Upper lobe of left lung (tissue), 6 donors: ENCODE results near the gene TICAM1. TPM values are rescaled to one million over a fixed set of nuclear protein-coding genes. Genes with fewer than 3 reads are reported as not detected.

Source experiments
- ATAC-seq, 2 donors: fragments of 200-7000 bp; cut with Tn5 transposase; one replicate each; pipeline ENCODE4 v1.9.1; 2022; ENCODE audit warnings: mild to moderate bottlenecking in 2 of 2, moderate library complexity in 2 of 2; ENCODE audit not compliant: low FRiP score in 2 of 2
- DNase-seq, 2 donors: peaks; one replicate each; pipeline ENCODE4 v3.0.0-alpha.2; 2019 to 2020
- H3K27ac ChIP-seq, 4 donors: fragments of 200-600 bp; sonication (generic); one replicate each; pipeline ENCODE4 v1.5.1; 2016 to 2019
- H3K27me3 ChIP-seq, 4 donors: fragments of 200-600 bp; sonication (generic); one replicate each; pipeline ENCODE4 v1.5.1; 2017 to 2019
- H3K36me3 ChIP-seq, 4 donors: fragments of 200-600 bp; sonication (generic); one replicate each; pipeline ENCODE4 v1.5.1; 2016 to 2019
- H3K4me1 ChIP-seq, 4 donors: fragments of 200-600 bp; sonication (generic); one replicate each; pipeline ENCODE4 v1.5.1; 2018 to 2019
- H3K4me3 ChIP-seq, 4 donors: fragments of 200-600 bp; sonication (generic); one replicate each; pipeline ENCODE4 v1.5.1; 2017 to 2019; ENCODE audit warnings: mild to moderate bottlenecking in 2 of 4, moderate library complexity in 1 of 4
- H3K9me3 ChIP-seq, 4 donors: fragments of 200-600 bp; sonication (generic); one replicate each; pipeline ENCODE4 v1.5.1; 2018 to 2019
- CTCF ChIP-seq, 6 experiments: fragments of 450-650 bp in 4 of 6; fragments of 200-600 bp in 2 of 6; sonication (generic) in 2 of 6; IDR thresholded peaks; one replicate each; pipeline ENCODE4 v1.5.1; 2016 to 2019; ENCODE audit warnings: antibody characterized with exemption in 6 of 6
- EP300 ChIP-seq, 4 donors: sonication (generic); formaldehyde crosslinking; IDR thresholded peaks; one replicate each; pipeline ENCODE4 v1.5.1; 2017; ENCODE audit warnings: antibody characterized with exemption in 4 of 4, control low read depth in 2 of 4
- POLR2A ChIP-seq, 4 donors: fragments of 450-650 bp; IDR thresholded peaks; one replicate each; pipeline ENCODE4 v1.5.1; 2016 to 2017; ENCODE audit warnings: antibody characterized with exemption in 4 of 4, mild to moderate bottlenecking in 2 of 4
- POLR2AphosphoS5 ChIP-seq, 2 donors: sonication (generic); formaldehyde crosslinking; IDR thresholded peaks; one replicate each; pipeline ENCODE4 v1.5.1; 2017; ENCODE audit warnings: antibody characterized with exemption in 2 of 2
- WGBS, 2 donors: methylation state at CpG; one replicate each; pipeline ENCODE4 v1.1.5; 2017 to 2018; 5-methylcytosine and 5-hydroxymethylcytosine counted together
- small RNA-seq, 4 donors: library from RNA; depleted of rRNA; stranded (forward); fragments of <200 nt; gene quantifications; one replicate each; pipeline ENCODE3, GENCODE V24; 2016
- total RNA-seq, 6 donors: library from RNA; depleted of rRNA in 4 of 6; stranded (reverse); fragments of >200 nt in 4 of 6; gene quantifications; one replicate each; pipeline versions ENCODE4 v1.1.0 to v1.2.1, GENCODE V29; 2016 to 2021
- donor health status: DM: no; HTN: no; CAD: no; lungs with moderate emphysema.
- donor health status: DM: no; HTN: yes; CAD: no; lungs with severe emphysema.

The TICAM1 gene
- total RNA-seq, 6 donors from 2014 or later = 9.0 to 23.3 (median 17.1) TPM

GRCh38 chr19:4774136-4774535, 57.4 kb downstream of the TICAM1 start:
- no peak for TF ChIP-seq POLR2A (IDR thresholded peaks at IDR 0.05)
- no peak for TF ChIP-seq POLR2AphosphoS5 (IDR thresholded peaks at IDR 0.05)
- TF ChIP-seq EP300 (IDR thresholded peaks at IDR 0.05) = no peak
- WGBS, 2 donors = 66 to 71% methylated on average over 3 of the region's 3 CpGs
- H3K4me1 ChIP-seq = no peaks in the 10 kb centered on the region

GRCh38 chr19:4773047-4773640, 58.4 kb downstream of the TICAM1 start:
- 72 to 78% methylated on average over 7 to 9 of the region's 9 CpGs for WGBS, 2 donors

More at GRCh38 chr19:4774136-4774535, 57.4 kb downstream of the TICAM1 start:
- Histone ChIP-seq H3K36me3 (no peaks in the 10 kb centered on the region), H3K9me3 (peaks cover 0 to 3% (median 0%) of the 10 kb centered on the region in 4 donors), H3K27ac (no peak overlapping the region), H3K27me3 (no peaks in the 10 kb centered on the region), H3K4me3 (no peak overlapping the region)
- DNase-seq (no peak), ATAC-seq (no peak)

GRCh38 chr19:4772566-4772965, 58.9 kb downstream of the TICAM1 start:
- H3K9me3 ChIP-seq = peaks cover 0 to 3% (median 0%) of the 10 kb centered on the region in 4 donors
- TF ChIP-seq POLR2A (IDR thresholded peaks at IDR 0.05) = no peak
- no peak for TF ChIP-seq CTCF (IDR thresholded peaks at IDR 0.05)
- no peak for TF ChIP-seq POLR2AphosphoS5 (IDR thresholded peaks at IDR 0.05)
- TF ChIP-seq EP300 (IDR thresholded peaks at IDR 0.05) = no peak
- ATAC-seq = no peak
- no peaks in the 10 kb centered on the region for H3K36me3 ChIP-seq
- 28 to 49% methylated on average over 2 of the region's 2 CpGs for WGBS, 2 donors
- H3K4me1 ChIP-seq = peaks cover 0 to 4% (median 0%) of the 10 kb centered on the region in 4 donors
- no peak for DNase-seq
- H3K27me3 ChIP-seq = no peaks in the 10 kb centered on the region
- H3K4me3 ChIP-seq = no peak overlapping the region
- H3K27ac ChIP-seq = no peak overlapping the region

More at GRCh38 chr19:4773047-4773640, 58.4 kb downstream of the TICAM1 start:
- H3K36me3 ChIP-seq = no peaks in the 10 kb centered on the region
- no peak for DNase-seq
- peaks cover 0 to 4% (median 0%) of the 10 kb centered on the region in 4 donors for H3K4me1 ChIP-seq
- ATAC-seq = peak in 1 of 2 donors; percentile 25
- no peak for TF ChIP-seq EP300 (IDR thresholded peaks at IDR 0.05)
- TF ChIP-seq POLR2AphosphoS5 (IDR thresholded peaks at IDR 0.05) = no peak
- no peak for TF ChIP-seq POLR2A (IDR thresholded peaks at IDR 0.05)
- TF ChIP-seq CTCF (IDR thresholded peaks at IDR 0.05) = no peak
- H3K4me3 ChIP-seq = no peak overlapping the region
- H3K9me3 ChIP-seq = peaks cover 0 to 3% (median 0%) of the 10 kb centered on the region in 4 donors
- H3K27me3 ChIP-seq = no peaks in the 10 kb centered on the region
- H3K27ac ChIP-seq = no peak overlapping the region

GRCh38 chr19:4768934-4769777, 62.4 kb downstream of the TICAM1 start:
- H3K4me3 ChIP-seq = no peak overlapping the region
- peaks cover 0 to 4% (median 0%) of the 10 kb centered on the region in 4 donors for H3K4me1 ChIP-seq
- no peaks in the 10 kb centered on the region for H3K36me3 ChIP-seq
- H3K27ac ChIP-seq = no peak overlapping the region
- 10 to 15% methylated on average over 30 to 37 of the region's 37 CpGs for WGBS, 2 donors
- peak in 1 of 2 donors; percentile 59 for TF ChIP-seq POLR2AphosphoS5 (IDR thresholded peaks at IDR 0.05)
- no peak for TF ChIP-seq POLR2A (IDR thresholded peaks at IDR 0.05)
- no peak for TF ChIP-seq CTCF (IDR thresholded peaks at IDR 0.05)
- no peak for TF ChIP-seq EP300 (IDR thresholded peaks at IDR 0.05)
- no peaks in the 10 kb centered on the region for H3K27me3 ChIP-seq
- peaks cover 0 to 3% (median 0%) of the 10 kb centered on the region in 4 donors for H3K9me3 ChIP-seq
- DNase-seq (peak in 1 of 2 donors; percentile 79), ATAC-seq (peak; percentile 88)

Small RNAs within 50 kb of the gene (small RNA-seq; reads per million reads assigned to genes)
- 0 reads per million in 4 donors for gene MIR7-3

Other genes with a start within 250 kb of the TICAM1 start
- 10 to 100 TPM in 3 of 6 donors, 1 to 10 TPM in 3; 4.4 to 17.5 (median 11.4) TPM for gene TNFAIP8L1, start 192.2 kb downstream of the TICAM1 start, total RNA-seq
- gene MYDGF, start 161.4 kb downstream of the TICAM1 start, total RNA-seq = 100 to 1,000 TPM in 1 of 6 donors, 10 to 100 TPM in 4, 1 to 10 TPM in 1; 6.3 to 121 (median 67.1) TPM
- 100 to 1,000 TPM in 2 of 6 donors, 10 to 100 TPM in 4; 55.1 to 255 (median 89.0) TPM for gene DPP9, start 107.9 kb downstream of the TICAM1 start, total RNA-seq
- 10 to 100 TPM; 15.6 to 22.2 (median 16.0) TPM for gene FEM1A, start 40.0 kb downstream of the TICAM1 start, total RNA-seq
- 10 to 100 TPM; 29.3 to 55.1 (median 38.4) TPM for gene PLIN3, start 36.0 kb upstream of the TICAM1 start, total RNA-seq
- 1 to 10 TPM in 2 of 6 donors, under 1 TPM in 3, not detected in 1; 0.34 to 6.8 (median 0.83) TPM for gene ARRDC5, start 71.2 kb upstream of the TICAM1 start, total RNA-seq
- gene UHRF1, start 77.8 kb upstream of the TICAM1 start, total RNA-seq = 1 to 10 TPM; 1.0 to 5.1 (median 2.3) TPM
- 100 to 1,000 TPM in 1 of 6 donors, 10 to 100 TPM in 5; 28.1 to 112 (median 38.2) TPM for gene KDM4B, start 137.4 kb upstream of the TICAM1 start, total RNA-seq